Loucy (cell line): ENCODE data around the gene TMEM235.

Experiments used
- H2AFZ ChIP-seq: fragments of 200-600 bp; sonication (generic); 2 replicates; pipeline ENCODE4 v1.6.0; 2016; ENCODE audit warnings: antibody characterized with exemption, mild to moderate bottlenecking, low read length, moderate library complexity
- H3F3A ChIP-seq: fragments of 200-600 bp; 2 replicates; pipeline ENCODE4 v1.6.0; 2016; ENCODE audit warnings: antibody characterized with exemption, low read depth, mild to moderate bottlenecking
- H3K27me3 ChIP-seq: fragments of 200-600 bp; sonication (generic); 2 replicates; pipeline ENCODE4 v1.6.1; 2014; ENCODE audit warnings: low read length, mild to moderate bottlenecking; ENCODE audit not compliant: insufficient read depth, poor library complexity, severe bottlenecking
- H3K36me3 ChIP-seq: fragments of 200-600 bp; sonication (generic); 2 replicates; pipeline ENCODE4 v1.6.1; 2016; ENCODE audit warnings: low read length; ENCODE audit not compliant: insufficient read depth
- H3K4me1 ChIP-seq: fragments of 200-600 bp; sonication (generic); 2 replicates; pipeline ENCODE4 v1.5.1; 2014; ENCODE audit warnings: low read length, mild to moderate bottlenecking; ENCODE audit not compliant: insufficient read depth, poor library complexity, severe bottlenecking
- H3K4me2 ChIP-seq: fragments of 200-600 bp; sonication (generic); 2 replicates; pipeline ENCODE4 v1.6.0; 2014; ENCODE audit warnings: antibody characterized with exemption, low read length, low read depth, mild to moderate bottlenecking; ENCODE audit not compliant: poor library complexity, severe bottlenecking
- H3K4me3 ChIP-seq: fragments of 200-600 bp; sonication (generic); 2 replicates; pipeline ENCODE4 v1.5.1; 2014; ENCODE audit warnings: low read length, mild to moderate bottlenecking, mixed read lengths; ENCODE audit not compliant: poor library complexity, severe bottlenecking
- H3K79me2 ChIP-seq: fragments of 200-600 bp; sonication (generic); 2 replicates; pipeline ENCODE4 v1.6.1; 2014; ENCODE audit warnings: low read length; ENCODE audit not compliant: insufficient read depth
- H3K9ac ChIP-seq: fragments of 200-600 bp; sonication (generic); 2 replicates; pipeline ENCODE4 v1.6.0; 2014; ENCODE audit warnings: mild to moderate bottlenecking, low read depth, low read length, moderate library complexity; ENCODE audit not compliant: poor library complexity, severe bottlenecking
- H3K9me2 ChIP-seq: fragments of 200-600 bp; sonication (generic); replicated peaks from 2 replicates; pipeline ENCODE4 v1.6.1; 2016; ENCODE audit warnings: low read depth, low read length, mixed read lengths
- H3K9me3 ChIP-seq: fragments of 200-600 bp; sonication (generic); 2 replicates; pipeline ENCODE4 v1.6.1; 2014; ENCODE audit warnings: mild to moderate bottlenecking, antibody characterized with exemption, low read length, low read depth; ENCODE audit not compliant: insufficient read depth
- H4K20me1 ChIP-seq: fragments of 200-600 bp; sonication (generic); 2 replicates; pipeline ENCODE4 v1.6.0; 2014; ENCODE audit warnings: antibody characterized with exemption, low read length, mild to moderate bottlenecking; ENCODE audit not compliant: insufficient read depth, poor library complexity, severe bottlenecking
- CTCF ChIP-seq: fragments of 200-600 bp; sonication (generic); conservative IDR thresholded peaks from 2 replicates; pipeline ENCODE4 v1.5.1; 2014; ENCODE audit warnings: mild to moderate bottlenecking, antibody characterized with exemption, low read length
- EZH2phosphoT487 ChIP-seq: fragments of 200-600 bp; IDR thresholded peaks from 2 replicates; pipeline ENCODE4 v1.6.1; 2018; ENCODE audit warnings: antibody characterized with exemption, mild to moderate bottlenecking, moderate library complexity, borderline replicate concordance

Gene TMEM235

DNA sequence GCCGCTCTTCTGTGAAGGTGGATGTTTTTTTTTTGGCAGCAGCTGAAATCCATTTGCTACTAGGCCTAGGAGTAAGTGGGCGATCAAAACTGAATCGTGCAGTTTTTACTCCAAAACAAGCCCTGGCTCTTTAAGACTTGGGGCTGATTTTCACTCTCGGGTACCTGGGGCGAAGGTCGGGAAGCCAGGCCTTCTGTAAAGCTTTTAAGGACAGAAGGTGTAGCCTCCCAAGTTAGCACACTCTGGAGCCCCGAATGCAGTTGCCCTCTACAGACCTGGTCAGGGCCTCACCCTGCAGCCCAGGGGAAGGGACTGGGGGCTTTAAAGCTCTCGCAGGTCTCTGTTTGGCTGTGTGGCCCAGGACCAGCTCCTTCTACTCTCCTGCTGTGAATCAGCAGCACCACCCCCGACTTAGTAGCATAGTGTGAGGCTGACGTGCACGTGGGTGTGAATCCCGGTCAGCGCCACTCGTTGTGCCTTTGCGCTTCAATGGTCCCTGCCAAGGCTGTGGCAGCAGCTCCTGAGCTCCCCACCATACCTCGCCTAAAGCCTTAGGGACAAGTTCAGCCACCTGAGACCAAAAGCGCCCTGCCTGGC, 49.9 kb downstream of the TMEM235 start:
- no peaks in the 10 kb centered on the region for H3K79me2 ChIP-seq
- no peak overlapping the region for H3K4me2 ChIP-seq
- no peak overlapping the region for H3K4me3 ChIP-seq
- no peaks in the 10 kb centered on the region for H3K9me2 ChIP-seq
- H3K9ac ChIP-seq, result no peak overlapping the region
- TF ChIP-seq EZH2phosphoT487 (no peak), CTCF (no peak)
- H3K36me3 ChIP-seq, result no peaks in the 10 kb centered on the region
- no peaks in the 10 kb centered on the region for H3F3A ChIP-seq
- no peaks in the 10 kb centered on the region for H3K27me3 ChIP-seq
- no peak overlapping the region for H2AFZ ChIP-seq
- H4K20me1 ChIP-seq, result no peaks in the 10 kb centered on the region
- no peaks in the 10 kb centered on the region for H3K4me1 ChIP-seq
- no peaks in the 10 kb centered on the region for H3K9me3 ChIP-seq

GRCh38 chr17:78284146-78284545, 52.7 kb downstream of the TMEM235 start:
- H3K9me3 ChIP-seq, result no peaks in the 10 kb centered on the region
- H3K4me3 ChIP-seq, result no peak overlapping the region
- H3K9me2 ChIP-seq, result no peaks in the 10 kb centered on the region
- no peaks in the 10 kb centered on the region for H3F3A ChIP-seq
- no peak overlapping the region for H3K9ac ChIP-seq
- H3K36me3 ChIP-seq, result no peaks in the 10 kb centered on the region
- no peak overlapping the region for H3K4me2 ChIP-seq
- H2AFZ ChIP-seq, result no peak overlapping the region
- TF ChIP-seq EZH2phosphoT487 (no peak), CTCF (no peak)
- no peaks in the 10 kb centered on the region for H3K79me2 ChIP-seq
- no peaks in the 10 kb centered on the region for H4K20me1 ChIP-seq
- H3K27me3 ChIP-seq, result no peaks in the 10 kb centered on the region
- H3K4me1 ChIP-seq, result no peaks in the 10 kb centered on the region

- H3F3A ChIP-seq, result no peaks in the 10 kb centered on the region
- no peak overlapping the region for H3K4me2 ChIP-seq
- H3K9me2 ChIP-seq, result no peaks in the 10 kb centered on the region
- H3K9me3 ChIP-seq, result no peaks in the 10 kb centered on the region
- no peaks in the 10 kb centered on the region for H3K36me3 ChIP-seq
- TF ChIP-seq CTCF (no peak), EZH2phosphoT487 (no peak)
- no peaks in the 10 kb centered on the region for H3K4me1 ChIP-seq
- H4K20me1 ChIP-seq, result no peaks in the 10 kb centered on the region
- H3K27me3 ChIP-seq, result no peaks in the 10 kb centered on the region
- H3K79me2 ChIP-seq, result no peaks in the 10 kb centered on the region
- no peak overlapping the region for H3K9ac ChIP-seq
- no peak overlapping the region for H3K4me3 ChIP-seq
- H2AFZ ChIP-seq, result no peak overlapping the region
These were observed 57.6 kb downstream of the TMEM235 start for GRCh38 chr17:78289004-78289403.
